ENCODE measurements around the gene RNASEL. TPM values are rescaled to one million over a fixed set of nuclear protein-coding genes. Genes with fewer than 3 reads are reported as not detected.

The RNASEL gene
- total and polyA plus RNA-seq, 9 of the 15 experiments (the other 6 are each of a cell fraction or from before 2014, with no cell fraction given), result 4.3 to 11.1 (median 7.2) TPM

- Histone ChIP-seq H3K4me3 (no peak overlapping the region), H3K27me3 (ENCODE audit: control insufficient read depth in 2 of 2, insufficient read depth in 2 of 2, low read length in 2 of 2) (peaks cover under 1 to 12% of the 10 kb centered on the region in 2 experiments; a peak in 3 of 5 replicates), H3K36me3 (ENCODE audit: control insufficient read depth, insufficient read depth, low read length) (no peaks in the 10 kb centered on the region), H3K79me2 (ENCODE audit: control insufficient read depth, insufficient read depth, low read length) (no peaks in the 10 kb centered on the region), H3K4me2 (ENCODE audit: insufficient read depth, low read length) (no peak overlapping the region), H3K9me1 (ENCODE audit: control insufficient read depth, insufficient read depth, low read length) (no peaks in the 10 kb centered on the region), H4K20me1 (replicated peaks; ENCODE audit: control insufficient read depth, insufficient read depth, low read length) (no peaks in the 10 kb centered on the region), H3K27ac (ENCODE audit: extremely low read depth, low read depth, low read length) (no peak overlapping the region), H3K9me3 (replicated peaks; ENCODE audit: control insufficient read depth, insufficient read depth, low read depth, low read length) (no peaks in the 10 kb centered on the region), H2AFZ (ENCODE audit: low read depth, low read length) (no peak overlapping the region), H3K4me1 (replicated peaks in 1 of 2; ENCODE audit: control insufficient read depth in 2 of 2, insufficient read depth in 2 of 2, low read length in 2 of 2) (peaks cover 9 to 13% of the 10 kb centered on the region in 2 experiments; a peak in 4 of 5 replicates), H3K9ac (ENCODE audit: insufficient read depth in 1 of 2, low read depth in 2 of 2, low read length in 2 of 2) (0 out of 4 replicates have a peak overlapping the region, but pooled peaks of 1 of the 2 experiments have one; percentile 23)
- ChIA-PET POLR2A (interaction anchor here (1.1 to 1.4 kb wide), 2 partner anchors 9 to 11 kb away, joined by 3 to 6 read pairs; partner anchors contain the start of gene RNASEL), CTCF (ENCODE audit: low intra/inter-chr PET ratio) (interaction anchor here (0.6 to 4.5 kb wide), 5 partner anchors 183 to 918 kb away, joined by 3 to 53 read pairs (median 11); no protein-coding TSS in a partner anchor)
- in situ Hi-C loops (cut with MboI), result no loop called here
- TF ChIP-seq NRF1 (conservative IDR thresholded peaks at IDR 0.05 in 1 of 2, IDR thresholded peaks at IDR 0.05 in 1 of 2) (no peak), ZNF444 (CRISPR knock-in tag; IDR thresholded peaks at IDR 0.05) (no peak), ZNF239 (CRISPR knock-in tag; IDR thresholded peaks at IDR 0.05) (no peak), PHB2 (IDR thresholded peaks at IDR 0.05; ENCODE audit: low read depth) (no peak), SUPT5H (IDR thresholded peaks at IDR 0.05) (no peak), HOXB6 (CRISPR knock-in tag; IDR thresholded peaks at IDR 0.05; ENCODE audit: borderline replicate concordance) (no peak), FOXK1 (CRISPR knock-in tag; IDR thresholded peaks at IDR 0.05; ENCODE audit: borderline replicate concordance) (no peak)
- TF ChIP-seq, protein P1, sequence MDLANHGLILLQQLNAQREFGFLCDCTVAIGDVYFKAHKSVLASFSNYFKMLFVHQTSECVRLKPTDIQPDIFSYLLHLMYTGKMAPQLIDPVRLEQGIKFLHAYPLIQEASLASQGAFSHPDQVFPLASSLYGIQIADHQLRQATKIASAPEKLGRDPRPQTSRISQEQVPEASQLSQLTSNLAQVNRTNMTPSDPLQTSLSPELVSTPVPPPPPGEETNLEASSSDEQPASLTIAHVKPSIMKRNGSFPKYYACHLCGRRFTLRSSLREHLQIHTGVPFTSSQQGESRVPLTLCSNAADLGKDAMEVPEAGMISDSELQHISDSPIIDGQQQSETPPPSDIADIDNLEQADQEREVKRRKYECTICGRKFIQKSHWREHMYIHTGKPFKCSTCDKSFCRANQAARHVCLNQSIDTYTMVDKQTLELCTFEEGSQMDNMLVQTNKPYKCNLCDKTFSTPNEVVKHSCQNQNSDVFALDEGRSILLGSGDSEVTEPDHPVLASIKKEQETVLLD (IDR thresholded peaks at IDR 0.05), result no peak
- ATAC-seq, result no peak
- WGBS (ENCODE audit: insufficient coverage, low coverage, missing lambda C conversion rate), result 23% methylated on average over 17 of the region's 17 CpGs
- FAIRE-seq, result no peak
- no peak for DNase-seq (ENCODE audit: extremely low read depth in 1 of 4, low spot score in 3 of 4)
- intact Hi-C loops (cut with micrococcal nuclease), result no loop called here
- BruUV-seq (replicated peaks), result no TSS peak
These were observed 11.1 kb upstream of the RNASEL start for GRCh38 chr1:182600036-182600713.

Data from K562 (cell line).